ENCODE measurements around the gene VPS25. TPM values are rescaled to one million over a fixed set of nuclear protein-coding genes. Genes with fewer than 3 reads are reported as not detected.

VPS25 gene
- total and polyA plus RNA-seq, 9 of the 15 experiments (the other 6 are each of a cell fraction or from before 2014, with no cell fraction given): 123 to 352 (median 180) TPM

DNA sequence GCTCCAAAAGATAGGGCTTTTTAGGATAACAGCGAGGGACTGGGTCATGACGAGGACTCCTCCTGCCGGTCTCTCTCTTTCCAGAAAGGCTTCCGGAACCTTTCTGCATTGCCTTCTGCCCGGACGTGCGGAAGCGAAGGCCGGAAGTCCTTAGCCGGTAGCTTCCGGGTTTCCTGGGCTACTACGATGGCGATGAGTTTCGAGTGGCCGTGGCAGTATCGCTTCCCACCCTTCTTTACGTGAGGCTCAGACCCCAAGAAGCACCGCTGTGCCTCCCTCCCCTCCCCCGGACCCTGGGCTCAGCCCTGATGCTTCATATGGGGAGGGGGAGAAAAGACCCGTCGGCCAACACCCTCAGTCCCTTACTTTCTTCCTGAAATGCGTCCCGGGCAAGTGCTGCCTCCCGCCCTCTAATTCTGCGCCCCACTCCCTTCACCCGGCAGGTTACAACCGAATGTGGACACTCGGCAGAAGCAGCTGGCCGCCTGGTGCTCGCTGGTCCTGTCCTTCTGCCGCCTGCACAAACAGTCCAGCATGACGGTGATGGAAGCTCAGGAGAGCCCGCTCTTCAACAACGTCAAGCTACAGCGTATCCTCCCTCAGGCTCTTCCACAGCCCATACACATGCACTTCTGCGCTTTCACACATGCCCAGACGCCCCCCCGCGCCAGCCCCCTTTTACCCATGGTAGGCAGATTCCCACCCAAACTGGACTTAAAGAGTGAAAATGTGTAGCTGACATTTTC lies at the start of gene VPS25 (continued):
- TF ChIP-seq ZNF174 (CRISPR knock-in tag; IDR thresholded peaks at IDR 0.05) (0 out of 2 replicates have a peak, but pooled peaks have one; percentile 74), ARHGAP35 (IDR thresholded peaks at IDR 0.05; ENCODE audit: partially characterized antibody) (no peak), ZNF165 (CRISPR knock-in tag; IDR thresholded peaks at IDR 0.05; ENCODE audit: borderline replicate concordance) (no peak), ARNT (IDR thresholded peaks at IDR 0.05) (peak in 1 of 2 experiments; percentile 72; a peak in 1 of 4 replicates), SPI1 (IDR thresholded peaks at IDR 0.05; ENCODE audit: borderline replicate concordance, low read depth, low read length) (peak; percentile 41; the same call in 1 of the 2 replicates), PHF8 (IDR thresholded peaks at IDR 0.05; ENCODE audit: borderline replicate concordance, low read length) (peak; percentile 91), SIN3A (IDR thresholded peaks at IDR 0.05; ENCODE audit: borderline replicate concordance in 2 of 2, control insufficient read depth in 1 of 2, low read depth in 2 of 2, low read length in 2 of 2) (peak in 1 of 2 experiments; percentile 63; a peak in 1 of 4 replicates), POLR2H (tag; IDR thresholded peaks at IDR 0.05; ENCODE audit: low read depth) (peak; percentile 80), HDAC3 (IDR thresholded peaks at IDR 0.05; ENCODE audit: borderline replicate concordance, partially characterized antibody) (peak; percentile 22), ZBTB7A (IDR thresholded peaks at IDR 0.05; ENCODE audit: borderline replicate concordance, control insufficient read depth, low read depth, low read length) (no peak; the same call in 1 of the 2 replicates), BDP1 (IDR thresholded peaks at IDR 0.05; ENCODE audit: insufficient read depth, insufficient read length) (no peak), OTX1 (CRISPR knock-in tag; IDR thresholded peaks at IDR 0.05) (peak; percentile 42; the same call in 1 of the 2 replicates), CBX5 (IDR thresholded peaks at IDR 0.05; ENCODE audit: borderline replicate concordance, low read depth) (no peak), TEAD4 (IDR thresholded peaks at IDR 0.05; ENCODE audit: low read length) (peak; percentile 43; the same call in 1 of the 2 replicates), TEAD4 (CRISPR knock-in tag; IDR thresholded peaks at IDR 0.05; ENCODE audit: borderline replicate concordance) (no peak), KLF10 (CRISPR knock-in tag; IDR thresholded peaks at IDR 0.05) (no peak), HMG20B (CRISPR knock-in tag; IDR thresholded peaks at IDR 0.05) (no peak), GTF2F1 (IDR thresholded peaks at IDR 0.05; ENCODE audit: low read depth, low read length) (peak; percentile 68; the same call in 1 of the 2 replicates), FIP1L1 (IDR thresholded peaks at IDR 0.05; ENCODE audit: low read depth, low read length, poor library complexity, severe bottlenecking) (no peak), RAD51 (IDR thresholded peaks at IDR 0.05; ENCODE audit: borderline replicate concordance, low read depth) (no peak), RBM15 (IDR thresholded peaks at IDR 0.05; ENCODE audit: insufficient read depth, low read length) (no peak)
- TF ChIP-seq, protein P1, sequence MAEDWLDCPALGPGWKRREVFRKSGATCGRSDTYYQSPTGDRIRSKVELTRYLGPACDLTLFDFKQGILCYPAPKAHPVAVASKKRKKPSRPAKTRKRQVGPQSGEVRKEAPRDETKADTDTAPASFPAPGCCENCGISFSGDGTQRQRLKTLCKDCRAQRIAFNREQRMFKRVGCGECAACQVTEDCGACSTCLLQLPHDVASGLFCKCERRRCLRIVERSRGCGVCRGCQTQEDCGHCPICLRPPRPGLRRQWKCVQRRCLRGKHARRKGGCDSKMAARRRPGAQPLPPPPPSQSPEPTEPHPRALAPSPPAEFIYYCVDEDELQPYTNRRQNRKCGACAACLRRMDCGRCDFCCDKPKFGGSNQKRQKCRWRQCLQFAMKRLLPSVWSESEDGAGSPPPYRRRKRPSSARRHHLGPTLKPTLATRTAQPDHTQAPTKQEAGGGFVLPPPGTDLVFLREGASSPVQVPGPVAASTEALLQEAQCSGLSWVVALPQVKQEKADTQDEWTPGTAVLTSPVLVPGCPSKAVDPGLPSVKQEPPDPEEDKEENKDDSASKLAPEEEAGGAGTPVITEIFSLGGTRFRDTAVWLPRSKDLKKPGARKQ (CRISPR knock-in tag; IDR thresholded peaks at IDR 0.05): no peak
- TF ChIP-seq, protein P2, sequence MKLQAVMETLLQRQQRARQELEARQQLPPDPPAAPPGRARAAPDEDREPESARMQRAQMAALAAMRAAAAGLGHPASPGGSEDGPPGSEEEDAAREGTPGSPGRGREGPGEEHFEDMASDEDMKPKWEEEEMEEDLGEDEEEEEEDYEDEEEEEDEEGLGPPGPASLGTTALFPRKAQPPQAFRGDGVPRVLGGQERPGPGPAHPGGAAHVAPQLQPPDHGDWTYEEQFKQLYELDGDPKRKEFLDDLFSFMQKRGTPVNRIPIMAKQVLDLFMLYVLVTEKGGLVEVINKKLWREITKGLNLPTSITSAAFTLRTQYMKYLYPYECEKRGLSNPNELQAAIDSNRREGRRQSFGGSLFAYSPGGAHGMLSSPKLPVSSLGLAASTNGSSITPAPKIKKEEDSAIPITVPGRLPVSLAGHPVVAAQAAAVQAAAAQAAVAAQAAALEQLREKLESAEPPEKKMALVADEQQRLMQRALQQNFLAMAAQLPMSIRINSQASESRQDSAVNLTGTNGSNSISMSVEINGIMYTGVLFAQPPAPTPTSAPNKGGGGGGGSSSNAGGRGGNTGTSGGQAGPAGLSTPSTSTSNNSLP (IDR thresholded peaks at IDR 0.05; ENCODE audit: borderline replicate concordance, low read depth, low read length): no peak
- TF ChIP-seq, protein P3, sequence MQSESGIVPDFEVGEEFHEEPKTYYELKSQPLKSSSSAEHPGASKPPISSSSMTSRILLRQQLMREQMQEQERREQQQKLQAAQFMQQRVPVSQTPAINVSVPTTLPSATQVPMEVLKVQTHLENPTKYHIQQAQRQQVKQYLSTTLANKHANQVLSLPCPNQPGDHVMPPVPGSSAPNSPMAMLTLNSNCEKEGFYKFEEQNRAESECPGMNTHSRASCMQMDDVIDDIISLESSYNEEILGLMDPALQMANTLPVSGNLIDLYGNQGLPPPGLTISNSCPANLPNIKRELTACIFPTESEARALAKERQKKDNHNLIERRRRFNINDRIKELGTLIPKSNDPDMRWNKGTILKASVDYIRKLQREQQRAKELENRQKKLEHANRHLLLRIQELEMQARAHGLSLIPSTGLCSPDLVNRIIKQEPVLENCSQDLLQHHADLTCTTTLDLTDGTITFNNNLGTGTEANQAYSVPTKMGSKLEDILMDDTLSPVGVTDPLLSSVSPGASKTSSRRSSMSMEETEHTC (IDR thresholded peaks at IDR 0.05): no peak
